Fibroblast of lung (primary cell): ENCODE measurements around the gene GJE1.

Source experiments
- EZH2 ChIP-seq: IDR thresholded peaks from 2 replicates; pipeline ENCODE4 v1.5.1; 2012; ENCODE audit warnings: low read length, control low read depth, mild to moderate bottlenecking; ENCODE audit errors: missing control alignments
- TF ChIP-seq, protein P1 (sequence below), 2 donors: IDR thresholded peaks in 1 of 2; conservative IDR thresholded peaks in 1 of 2; 1 replicate in 1 of 2; 2 replicates in 1 of 2; pipeline ENCODE4 v1.5.1; 2011 to 2012; ENCODE audit warnings: low read length in 2 of 2, control low read depth in 1 of 2, inconsistent platforms in 1 of 2, low read depth in 1 of 2, mild to moderate bottlenecking in 1 of 2

DNA sequence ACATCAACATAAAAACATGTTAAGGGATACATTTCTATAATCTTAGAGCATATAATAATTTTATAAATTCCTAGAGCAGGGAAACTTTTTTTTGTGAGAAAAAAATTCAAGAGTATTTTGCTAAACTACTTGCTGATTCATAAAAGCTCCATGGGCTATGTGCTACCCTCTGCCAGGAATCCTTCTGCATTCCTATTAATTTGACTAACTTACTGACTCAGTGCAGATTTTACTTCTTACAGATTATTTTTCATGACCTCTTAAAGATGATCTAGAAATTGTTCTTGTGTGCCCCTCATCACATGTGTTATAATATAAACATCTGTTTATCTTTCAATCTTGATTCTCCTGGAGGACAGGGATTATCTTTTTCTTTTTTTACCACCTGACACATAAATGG lies 20.0 kb downstream of the GJE1 start:
- TF ChIP-seq, protein P1, sequence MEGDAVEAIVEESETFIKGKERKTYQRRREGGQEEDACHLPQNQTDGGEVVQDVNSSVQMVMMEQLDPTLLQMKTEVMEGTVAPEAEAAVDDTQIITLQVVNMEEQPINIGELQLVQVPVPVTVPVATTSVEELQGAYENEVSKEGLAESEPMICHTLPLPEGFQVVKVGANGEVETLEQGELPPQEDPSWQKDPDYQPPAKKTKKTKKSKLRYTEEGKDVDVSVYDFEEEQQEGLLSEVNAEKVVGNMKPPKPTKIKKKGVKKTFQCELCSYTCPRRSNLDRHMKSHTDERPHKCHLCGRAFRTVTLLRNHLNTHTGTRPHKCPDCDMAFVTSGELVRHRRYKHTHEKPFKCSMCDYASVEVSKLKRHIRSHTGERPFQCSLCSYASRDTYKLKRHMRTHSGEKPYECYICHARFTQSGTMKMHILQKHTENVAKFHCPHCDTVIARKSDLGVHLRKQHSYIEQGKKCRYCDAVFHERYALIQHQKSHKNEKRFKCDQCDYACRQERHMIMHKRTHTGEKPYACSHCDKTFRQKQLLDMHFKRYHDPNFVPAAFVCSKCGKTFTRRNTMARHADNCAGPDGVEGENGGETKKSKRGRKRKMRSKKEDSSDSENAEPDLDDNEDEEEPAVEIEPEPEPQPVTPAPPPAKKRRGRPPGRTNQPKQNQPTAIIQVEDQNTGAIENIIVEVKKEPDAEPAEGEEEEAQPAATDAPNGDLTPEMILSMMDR (conservative IDR thresholded peaks at IDR 0.05 in 1 of 2, IDR thresholded peaks at IDR 0.05 in 1 of 2; ENCODE audit: low read depth in 1 of 2, low read length in 2 of 2): no peak
- TF ChIP-seq EZH2: no peak
